DND-41 (cell line): ENCODE data around the gene TRAPPC2L.

Experiments used
- ATAC-seq: fragments of 200-7000 bp; cut with Tn5 transposase; 3 replicates; pipeline ENCODE4 v1.9.1; 2021; ENCODE audit warnings: low read depth; ENCODE audit not compliant: insufficient read depth
- DNase-seq: peaks from one replicate; pipeline ENCODE4 v3.0.0-alpha.2; 2020
- H2AFZ ChIP-seq: 2 replicates; pipeline ENCODE4 v1.6.0; 2012; ENCODE audit warnings: low read depth, low read length
- H3K27ac ChIP-seq: 2 replicates; pipeline ENCODE4 v1.5.1; 2012; ENCODE audit warnings: low read length, inconsistent platforms
- H3K27me3 ChIP-seq: fragments of 200-600 bp; sonication (generic); 2 replicates; pipeline ENCODE4 v1.6.0; 2012; ENCODE audit warnings: low read length, mild to moderate bottlenecking, inconsistent platforms; ENCODE audit not compliant: insufficient read depth, poor library complexity
- H3K36me3 ChIP-seq: 2 replicates; pipeline ENCODE4 v1.5.1; 2012; ENCODE audit warnings: low read length, inconsistent platforms; ENCODE audit not compliant: insufficient read depth
- H3K4me1 ChIP-seq: 2 replicates; pipeline ENCODE4 v1.5.1; 2012; ENCODE audit warnings: mild to moderate bottlenecking, low read length; ENCODE audit not compliant: insufficient read depth
- H3K4me2 ChIP-seq: 2 replicates; pipeline ENCODE4 v1.6.0; 2012; ENCODE audit warnings: mild to moderate bottlenecking, moderate library complexity, low read length, inconsistent platforms; ENCODE audit not compliant: insufficient read depth
- H3K4me3 ChIP-seq, 2 experiments: fragments of 200-600 bp in 1 of 2; shearing (Covaris generic) in 1 of 2; 2 replicates each; pipeline ENCODE4 v1.5.1; 2012 to 2016; ENCODE audit warnings: inconsistent platforms in 2 of 2, low read length in 2 of 2, mild to moderate bottlenecking in 2 of 2, low read depth in 1 of 2, moderate library complexity in 1 of 2
- H3K79me2 ChIP-seq: 2 replicates; pipeline ENCODE4 v1.6.0; 2012; ENCODE audit warnings: low read length, inconsistent platforms; ENCODE audit not compliant: insufficient read depth
- H3K9ac ChIP-seq: 2 replicates; pipeline ENCODE4 v1.6.0; 2012; ENCODE audit warnings: low read depth, mild to moderate bottlenecking, inconsistent platforms, low read length, moderate library complexity
- H3K9me3 ChIP-seq: 2 replicates; pipeline ENCODE4 v1.5.1; 2012; ENCODE audit warnings: low read length, moderate library complexity, mild to moderate bottlenecking, inconsistent platforms; ENCODE audit not compliant: insufficient read depth, severe bottlenecking
- H4K20me1 ChIP-seq: 2 replicates; pipeline ENCODE4 v1.6.0; 2012; ENCODE audit warnings: low read length; ENCODE audit not compliant: insufficient read depth
- EZH2 ChIP-seq: IDR thresholded peaks from 3 replicates; pipeline ENCODE4 v1.6.1; 2012; ENCODE audit warnings: borderline replicate concordance, low read depth, mild to moderate bottlenecking, moderate library complexity, low read length, inconsistent platforms; ENCODE audit not compliant: severe bottlenecking
- TF ChIP-seq, protein P1 (sequence below): IDR thresholded peaks from 2 replicates; pipeline ENCODE4 v1.5.1; 2012; ENCODE audit warnings: borderline replicate concordance, low read length, moderate library complexity, mild to moderate bottlenecking; ENCODE audit not compliant: poor library complexity, severe bottlenecking; ENCODE audit errors: extremely low read depth

TRAPPC2L gene

DNA sequence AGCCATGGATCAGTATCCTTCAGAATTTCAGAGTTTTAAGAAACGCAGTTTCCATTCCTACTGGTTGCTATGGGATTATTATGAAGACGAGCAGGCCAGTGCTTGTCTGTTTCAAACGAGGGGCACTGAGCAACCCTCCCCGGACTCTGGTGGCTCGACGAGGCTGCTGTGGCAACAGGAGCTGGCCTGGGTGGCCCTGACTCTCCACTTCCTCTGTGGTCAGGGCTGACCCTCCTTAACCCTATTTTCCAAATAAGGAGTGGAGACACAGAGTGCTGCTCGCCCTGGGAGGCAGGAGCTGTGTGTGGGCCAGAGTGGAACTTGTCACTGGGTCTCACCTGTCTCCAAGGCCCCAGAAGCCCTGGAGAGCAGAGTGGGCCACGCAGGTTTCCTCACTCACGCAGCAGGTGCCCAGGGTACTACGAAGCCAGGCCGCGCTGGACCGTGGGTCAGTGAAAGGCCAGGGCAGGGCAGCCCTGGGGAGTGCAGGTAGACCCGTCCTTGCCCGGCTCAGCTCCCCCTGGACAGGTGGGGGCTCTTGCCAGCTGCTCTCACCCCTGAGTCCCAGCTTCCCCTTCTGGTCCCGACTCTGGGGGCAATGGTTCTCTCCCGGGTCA is 3.5 kb upstream of the TRAPPC2L start:
- ATAC-seq (no peak), DNase-seq (no peak)
- Histone ChIP-seq H4K20me1 (peaks cover 14% of the 10 kb centered on the region), H3K27me3 (no peaks in the 10 kb centered on the region), H3K9me3 (no peaks in the 10 kb centered on the region), H3K4me1 (peaks cover 18% of the 10 kb centered on the region), H3K36me3 (peaks cover 6% of the 10 kb centered on the region; the same call in 1 of the 2 replicates), H3K27ac (no peak overlapping the region), H3K79me2 (peaks cover 19% of the 10 kb centered on the region), H3K4me3 (no peak overlapping the region), H3K9ac (no peak overlapping the region), H3K4me2 (no peak overlapping the region), H2AFZ (no peak overlapping the region)
- no peak for TF ChIP-seq EZH2
- TF ChIP-seq, protein P1, sequence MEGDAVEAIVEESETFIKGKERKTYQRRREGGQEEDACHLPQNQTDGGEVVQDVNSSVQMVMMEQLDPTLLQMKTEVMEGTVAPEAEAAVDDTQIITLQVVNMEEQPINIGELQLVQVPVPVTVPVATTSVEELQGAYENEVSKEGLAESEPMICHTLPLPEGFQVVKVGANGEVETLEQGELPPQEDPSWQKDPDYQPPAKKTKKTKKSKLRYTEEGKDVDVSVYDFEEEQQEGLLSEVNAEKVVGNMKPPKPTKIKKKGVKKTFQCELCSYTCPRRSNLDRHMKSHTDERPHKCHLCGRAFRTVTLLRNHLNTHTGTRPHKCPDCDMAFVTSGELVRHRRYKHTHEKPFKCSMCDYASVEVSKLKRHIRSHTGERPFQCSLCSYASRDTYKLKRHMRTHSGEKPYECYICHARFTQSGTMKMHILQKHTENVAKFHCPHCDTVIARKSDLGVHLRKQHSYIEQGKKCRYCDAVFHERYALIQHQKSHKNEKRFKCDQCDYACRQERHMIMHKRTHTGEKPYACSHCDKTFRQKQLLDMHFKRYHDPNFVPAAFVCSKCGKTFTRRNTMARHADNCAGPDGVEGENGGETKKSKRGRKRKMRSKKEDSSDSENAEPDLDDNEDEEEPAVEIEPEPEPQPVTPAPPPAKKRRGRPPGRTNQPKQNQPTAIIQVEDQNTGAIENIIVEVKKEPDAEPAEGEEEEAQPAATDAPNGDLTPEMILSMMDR: no peak

DNA sequence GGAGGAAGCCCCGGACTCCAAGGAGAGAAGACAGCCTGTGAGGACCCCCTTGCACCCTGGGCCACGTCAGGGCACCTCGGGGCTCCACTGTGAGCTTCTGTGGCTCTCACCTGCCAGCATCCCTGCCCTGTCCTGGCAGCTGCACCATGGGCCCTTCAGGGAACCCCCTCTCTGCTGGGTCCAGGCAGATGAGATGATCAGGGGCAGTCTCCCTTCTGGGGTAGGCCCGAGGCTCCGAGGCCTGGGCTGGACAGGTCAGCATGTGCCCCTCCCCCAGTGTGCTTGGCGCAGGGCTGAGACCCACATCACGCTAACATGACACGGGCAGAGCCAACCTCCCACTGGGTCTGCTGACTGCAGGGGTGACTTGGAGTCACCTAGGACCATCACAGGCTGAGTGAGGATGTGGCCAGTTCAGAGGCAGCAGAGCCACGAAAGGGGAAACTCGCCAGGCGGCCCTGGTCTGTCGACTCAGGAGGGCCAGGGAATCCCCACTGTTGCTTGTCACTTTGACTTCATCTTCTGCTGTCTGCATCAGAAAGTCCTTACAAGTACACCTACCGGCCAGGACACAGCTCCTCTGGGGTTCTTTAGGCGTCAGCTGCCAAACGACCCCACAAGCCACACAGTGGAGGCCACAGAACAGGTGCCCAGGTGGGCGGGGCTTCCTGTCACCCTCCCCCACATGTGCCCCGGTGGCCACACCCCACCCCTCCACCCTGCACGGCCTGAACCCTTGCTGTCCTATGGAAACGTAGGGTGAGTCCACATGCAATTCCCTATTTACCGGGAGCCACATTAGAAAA is 2.4 kb upstream of the TRAPPC2L start:
- Histone ChIP-seq H3K9me3 (no peaks in the 10 kb centered on the region), H2AFZ (no peak overlapping the region), H3K4me1 (peaks cover 24% of the 10 kb centered on the region), H3K4me2 (no peak overlapping the region), H3K36me3 (peaks cover 16% of the 10 kb centered on the region), H3K79me2 (peaks cover 24% of the 10 kb centered on the region), H4K20me1 (peaks cover 14% of the 10 kb centered on the region), H3K4me3 (no peak overlapping the region), H3K27ac (no peak overlapping the region), H3K27me3 (no peaks in the 10 kb centered on the region), H3K9ac (no peak overlapping the region)
- ATAC-seq (no peak), DNase-seq (peak; percentile 29)
- TF ChIP-seq, protein P1: no peak
- no peak for TF ChIP-seq EZH2

DNA sequence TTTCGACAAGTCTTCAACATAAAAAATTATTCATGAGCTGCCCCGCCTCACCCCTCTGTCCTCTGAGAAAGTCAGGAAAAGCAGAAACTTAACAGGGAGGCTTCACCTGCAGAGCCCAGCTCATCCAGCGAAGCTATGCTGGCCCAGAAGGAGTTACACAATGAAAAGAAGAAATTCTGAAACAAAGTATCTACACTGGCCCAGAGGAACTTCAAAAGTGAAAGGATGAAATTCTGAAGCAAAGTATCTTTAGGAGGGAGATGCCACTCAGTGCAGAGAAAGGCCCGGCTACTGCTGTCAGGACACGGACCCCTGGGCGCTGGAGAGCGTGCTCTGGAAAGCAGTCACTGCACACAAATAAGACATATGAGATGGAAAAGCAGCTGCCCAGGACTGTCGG is 1.8 kb upstream of the TRAPPC2L start:
- Histone ChIP-seq H3K9ac (no peak overlapping the region), H3K9me3 (no peaks in the 10 kb centered on the region), H3K79me2 (peaks cover 24% of the 10 kb centered on the region), H3K27ac (no peak overlapping the region), H4K20me1 (peaks cover 12% of the 10 kb centered on the region), H3K4me3 (no peak overlapping the region), H3K27me3 (no peaks in the 10 kb centered on the region), H3K36me3 (peaks cover 18% of the 10 kb centered on the region), H3K4me1 (peaks cover 24% of the 10 kb centered on the region), H3K4me2 (peak overlapping the region; percentile 88; the same call in 1 of the 2 replicates), H2AFZ (no peak overlapping the region)
- DNase-seq (no peak), ATAC-seq (no peak)
- no peak for TF ChIP-seq EZH2
- TF ChIP-seq, protein P1: no peak
